Duodenal mucosa (tissue), 2 donors: ENCODE data around the gene PRRG3.

ENCODE experiments used
- H3K27ac ChIP-seq: one replicate; pipeline ENCODE4 v1.7.0; 2013; ENCODE audit warnings: low read depth, low read length
- H3K27me3 ChIP-seq, 2 donors: one replicate each; pipeline ENCODE4 v1.7.0; 2013; ENCODE audit warnings: low read length in 2 of 2, control low read depth in 1 of 2; ENCODE audit not compliant: insufficient read depth in 2 of 2, control insufficient read depth in 1 of 2
- H3K36me3 ChIP-seq, 2 donors: one replicate each; pipeline ENCODE4 v1.7.0; 2013; ENCODE audit warnings: low read length in 2 of 2, control low read depth in 1 of 2; ENCODE audit not compliant: insufficient read depth in 2 of 2, control insufficient read depth in 1 of 2
- H3K4me1 ChIP-seq, 2 donors: one replicate each; pipeline ENCODE4 v1.7.0; 2013; ENCODE audit warnings: low read length in 2 of 2, control low read depth in 1 of 2; ENCODE audit not compliant: insufficient read depth in 2 of 2, control insufficient read depth in 1 of 2
- H3K4me3 ChIP-seq, 2 donors: one replicate each; pipeline ENCODE4 v1.7.0; 2013; ENCODE audit warnings: low read length in 2 of 2, low read depth in 1 of 2
- H3K9ac ChIP-seq, 2 donors: one replicate each; pipeline ENCODE4 v1.7.0; 2013; ENCODE audit warnings: low read length in 2 of 2, low read depth in 1 of 2
- H3K9me3 ChIP-seq, 2 donors: one replicate each; pipeline ENCODE4 v1.7.0; 2013; ENCODE audit warnings: low read length in 2 of 2, control low read depth in 1 of 2; ENCODE audit not compliant: control insufficient read depth in 1 of 2

PRRG3 gene

DNA sequence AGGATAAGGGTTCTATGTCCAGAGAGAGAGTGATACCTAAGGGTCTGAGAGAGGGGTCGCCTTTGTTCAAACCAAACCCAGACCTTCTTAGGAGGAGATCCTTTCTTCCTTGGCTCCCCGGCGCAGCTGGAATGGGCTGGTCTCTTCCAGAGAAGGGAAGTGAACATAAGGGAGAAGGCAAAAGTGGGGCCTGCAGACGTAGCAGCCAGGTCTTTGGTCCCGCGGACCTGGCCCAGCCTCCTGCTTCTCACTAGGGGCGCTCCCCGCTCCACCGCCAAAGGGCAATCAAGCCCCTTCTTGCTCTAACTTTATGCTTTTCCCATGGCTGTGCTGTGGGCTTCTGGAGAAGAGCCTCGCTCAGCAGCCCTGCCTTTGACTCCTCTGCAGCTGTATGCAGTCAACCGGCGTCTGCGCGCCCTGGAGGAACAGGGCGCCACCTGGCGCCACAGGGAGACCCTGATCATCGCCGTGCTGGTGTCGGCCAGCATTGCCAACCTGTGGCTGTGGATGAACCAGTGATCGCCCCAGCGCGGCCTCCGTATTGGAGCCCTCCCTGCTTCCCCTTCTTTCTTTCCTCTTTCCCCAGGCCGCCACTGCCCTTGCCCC, 27.1 kb downstream of the PRRG3 start:
- no peak overlapping the region for H3K9ac ChIP-seq

DNA sequence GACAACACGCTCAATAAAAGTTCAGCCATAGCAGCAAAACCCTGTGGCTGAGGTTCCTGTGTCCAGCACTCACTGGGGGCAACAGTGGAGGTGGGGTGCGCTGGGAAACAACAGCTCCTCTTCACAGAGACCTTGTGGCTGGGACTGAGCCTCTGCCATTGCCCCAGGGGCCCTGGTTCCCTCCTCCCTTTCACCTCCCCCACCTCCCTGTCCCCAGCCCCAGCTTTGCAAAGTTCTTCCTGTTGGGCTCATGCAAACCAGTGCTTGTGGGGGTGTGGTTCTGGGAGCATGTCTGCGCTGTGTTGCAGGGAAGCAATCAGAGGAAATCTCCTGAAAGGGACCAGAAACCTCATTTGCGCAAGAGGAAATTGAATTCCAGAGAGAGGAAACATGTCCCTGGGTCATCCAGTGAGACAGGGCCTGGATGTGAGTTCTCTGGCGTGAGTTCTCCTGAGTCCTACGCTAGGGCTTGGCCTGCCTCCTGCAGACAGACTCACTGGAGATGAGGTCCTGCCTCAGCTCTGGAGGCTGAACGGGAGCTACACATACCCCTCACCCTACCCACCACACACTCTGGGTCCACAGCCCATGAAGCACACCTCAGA, 28.0 kb downstream of the PRRG3 start:
- no peak overlapping the region for H3K27ac ChIP-seq
- H3K4me1 ChIP-seq: no peaks in the 10 kb centered on the region
- H3K27me3 ChIP-seq: no peaks in the 10 kb centered on the region

More for the DNA sequence above, 27.1 kb downstream of the PRRG3 start:
- H3K36me3 ChIP-seq: no peaks in the 10 kb centered on the region
- H3K27ac ChIP-seq: no peak overlapping the region
- no peaks in the 10 kb centered on the region for H3K4me1 ChIP-seq
- H3K9me3 ChIP-seq: no peaks in the 10 kb centered on the region
- H3K4me3 ChIP-seq: no peak overlapping the region
- H3K27me3 ChIP-seq: no peaks in the 10 kb centered on the region

DNA sequence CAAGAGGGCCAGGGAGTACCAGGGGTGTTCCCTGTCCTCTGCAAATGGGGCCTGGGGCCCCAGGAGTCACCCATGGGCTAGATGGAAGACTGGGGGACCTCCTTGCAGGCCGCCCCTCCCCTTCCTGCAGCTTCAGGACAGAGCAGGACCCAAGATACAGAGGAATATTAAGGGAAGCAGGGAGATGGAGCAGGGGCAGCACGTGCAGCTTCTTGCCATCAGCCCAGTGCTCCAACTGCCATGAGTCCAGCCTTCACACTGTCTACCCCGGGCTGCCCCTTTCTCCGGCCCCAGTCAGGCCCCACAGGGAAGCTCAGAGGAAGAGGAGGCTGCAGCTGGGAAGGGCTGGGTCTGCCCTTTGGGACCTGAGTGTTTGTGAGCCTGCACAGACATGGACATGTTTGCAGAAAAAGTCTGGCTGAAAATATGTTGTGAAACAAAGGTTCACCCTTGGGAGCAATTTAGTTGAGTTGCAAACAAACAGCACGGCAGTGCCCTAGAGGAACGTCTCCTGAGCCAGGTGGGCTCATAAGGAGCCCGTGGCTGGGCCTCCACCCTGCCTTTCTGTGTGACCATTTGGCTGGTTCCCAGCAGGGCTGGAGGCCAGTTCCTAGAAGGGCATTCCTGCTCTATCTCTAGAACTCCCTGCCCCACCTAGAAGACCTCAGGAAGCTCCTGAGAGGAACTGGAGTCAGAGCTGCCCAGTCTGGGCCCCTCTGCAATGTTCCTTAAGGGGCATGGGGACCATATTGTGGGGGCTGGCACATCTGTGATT, 29.5 kb downstream of the PRRG3 start:
- H3K4me3 ChIP-seq: no peak overlapping the region
- no peaks in the 10 kb centered on the region for H3K4me1 ChIP-seq
- no peaks in the 10 kb centered on the region for H3K27me3 ChIP-seq
- no peaks in the 10 kb centered on the region for H3K36me3 ChIP-seq
- H3K9me3 ChIP-seq: no peaks in the 10 kb centered on the region
- H3K27ac ChIP-seq: no peak overlapping the region
- no peak overlapping the region for H3K9ac ChIP-seq

More for the DNA sequence above, 28.0 kb downstream of the PRRG3 start:
- Histone ChIP-seq H3K9ac (no peak overlapping the region), H3K4me3 (no peak overlapping the region), H3K9me3 (no peaks in the 10 kb centered on the region), H3K36me3 (no peaks in the 10 kb centered on the region)

DNA sequence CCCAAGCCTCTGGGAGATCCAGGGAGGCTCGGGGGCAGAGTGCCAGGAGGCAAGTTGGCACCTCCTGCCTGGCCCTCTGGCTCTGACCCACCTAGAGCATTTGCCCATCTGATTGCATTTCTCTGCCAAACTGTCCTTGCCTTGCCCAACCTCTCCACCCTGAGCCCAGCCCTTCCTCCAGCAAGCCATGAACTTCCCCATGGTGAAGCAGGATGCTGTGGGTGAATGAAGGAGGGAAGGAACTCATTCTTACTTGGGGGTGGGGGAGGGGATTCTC, 30.0 kb downstream of the PRRG3 start:
- H3K9me3 ChIP-seq: no peaks in the 10 kb centered on the region
- H3K4me1 ChIP-seq: no peaks in the 10 kb centered on the region
- H3K27me3 ChIP-seq: no peaks in the 10 kb centered on the region
- no peak overlapping the region for H3K9ac ChIP-seq
- no peaks in the 10 kb centered on the region for H3K36me3 ChIP-seq
- no peak overlapping the region for H3K4me3 ChIP-seq
- no peak overlapping the region for H3K27ac ChIP-seq

DNA sequence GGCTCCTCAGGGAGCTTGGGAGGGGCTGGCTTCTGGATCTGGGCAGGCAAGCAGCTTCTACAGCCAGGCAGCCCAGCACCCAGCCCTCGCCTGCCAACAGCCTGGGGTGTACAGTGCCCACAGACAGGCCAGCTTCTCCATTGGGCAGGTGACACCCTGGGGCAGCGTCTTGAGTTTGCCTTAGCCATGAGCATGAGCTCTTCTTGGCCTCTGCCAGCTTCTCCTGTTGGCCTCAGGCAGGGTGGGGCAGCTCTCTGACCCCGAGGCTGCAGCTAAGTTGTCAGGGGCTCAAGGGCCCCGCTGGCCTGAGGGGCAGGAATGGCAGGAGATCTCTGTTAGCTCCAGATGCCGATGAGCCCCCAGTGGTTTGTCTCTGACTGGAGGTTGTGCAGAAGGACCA, 31.5 kb downstream of the PRRG3 start:
- no peaks in the 10 kb centered on the region for H3K9me3 ChIP-seq
- H3K4me3 ChIP-seq: no peak overlapping the region
- no peak overlapping the region for H3K9ac ChIP-seq
- no peaks in the 10 kb centered on the region for H3K27me3 ChIP-seq
- no peaks in the 10 kb centered on the region for H3K4me1 ChIP-seq
- H3K36me3 ChIP-seq: no peaks in the 10 kb centered on the region
- no peak overlapping the region for H3K27ac ChIP-seq

DNA sequence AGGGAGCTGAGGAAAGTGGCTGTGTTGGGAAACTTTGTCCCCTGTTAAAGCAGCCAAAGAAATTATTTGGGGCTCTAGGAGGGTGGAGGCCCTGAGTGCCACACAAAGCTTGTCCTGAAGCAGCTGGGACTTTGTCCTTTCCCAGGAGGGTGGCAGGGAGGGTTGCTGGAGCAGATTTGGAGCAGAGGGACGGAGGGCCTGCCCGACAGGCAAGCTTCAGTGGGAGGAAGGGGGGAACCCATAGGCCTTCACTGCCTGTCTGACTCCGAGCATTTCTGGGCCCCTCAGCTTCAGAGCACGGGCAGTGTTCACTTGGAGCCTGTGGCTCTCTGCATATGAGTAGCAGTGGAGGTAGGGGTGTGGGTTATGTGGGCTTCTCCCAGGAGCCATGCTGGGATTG, 32.1 kb downstream of the PRRG3 start:
- no peaks in the 10 kb centered on the region for H3K36me3 ChIP-seq
- H3K27ac ChIP-seq: no peak overlapping the region
- no peak overlapping the region for H3K9ac ChIP-seq
- H3K4me1 ChIP-seq: no peaks in the 10 kb centered on the region
- no peaks in the 10 kb centered on the region for H3K9me3 ChIP-seq
- H3K27me3 ChIP-seq: no peaks in the 10 kb centered on the region
- no peak overlapping the region for H3K4me3 ChIP-seq

DNA sequence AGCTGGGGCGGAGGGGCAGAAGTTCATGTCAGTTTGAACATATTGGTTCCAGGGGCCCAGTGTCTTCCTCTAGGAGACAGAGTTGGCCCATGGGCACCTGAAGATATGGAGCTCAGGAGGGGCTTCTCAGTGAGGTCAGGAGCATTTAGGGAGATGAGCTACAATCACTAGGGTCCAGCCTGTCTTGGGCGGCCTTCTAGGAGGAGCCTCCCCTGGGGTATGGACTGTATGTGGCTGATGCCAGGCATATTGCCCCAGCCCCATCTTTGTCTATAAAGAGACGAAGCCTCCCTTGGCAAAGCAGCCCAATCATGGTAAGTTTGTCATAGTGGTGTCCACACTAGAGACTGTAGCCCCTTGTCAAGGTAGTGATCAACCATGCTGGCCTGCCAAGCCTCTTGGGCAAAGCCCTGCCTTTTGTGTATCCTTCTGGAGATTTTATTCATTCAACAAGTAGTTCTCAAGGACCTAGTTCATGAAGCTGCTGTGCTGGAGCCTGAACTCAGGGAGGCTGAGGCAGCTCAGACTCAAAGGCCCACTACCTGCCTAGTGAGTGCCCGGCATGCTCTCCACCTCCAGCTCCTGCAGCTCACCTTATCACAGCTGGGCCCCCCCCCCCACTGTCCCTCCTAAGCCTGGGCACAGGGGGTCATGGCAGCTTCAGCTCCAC, 33.9 kb downstream of the PRRG3 start:
- no peak overlapping the region for H3K9ac ChIP-seq
- no peaks in the 10 kb centered on the region for H3K4me1 ChIP-seq
- no peak overlapping the region for H3K27ac ChIP-seq
- no peak overlapping the region for H3K4me3 ChIP-seq
- no peaks in the 10 kb centered on the region for H3K27me3 ChIP-seq
- H3K36me3 ChIP-seq: no peaks in the 10 kb centered on the region
- no peaks in the 10 kb centered on the region for H3K9me3 ChIP-seq

DNA sequence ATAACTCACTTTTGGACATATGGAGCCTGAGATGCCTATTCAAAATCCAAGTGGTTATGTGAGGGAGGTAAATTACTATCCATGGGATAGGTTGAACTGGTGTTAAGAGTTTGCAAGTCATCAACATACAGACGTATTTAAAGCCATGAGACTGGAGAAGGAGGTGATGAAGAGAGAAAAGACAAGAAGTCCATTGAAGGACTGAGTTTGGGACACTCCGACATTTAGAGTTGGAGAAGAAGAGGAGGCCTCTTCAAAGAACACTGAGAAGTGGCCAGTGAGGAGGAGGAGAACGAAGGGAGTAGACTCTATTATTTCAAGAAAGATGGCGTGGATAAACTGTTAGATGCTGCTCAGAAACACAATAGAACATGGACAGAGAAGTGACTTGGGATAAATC, 39.2 kb downstream of the PRRG3 start, which contains the start of gene CNGA2:
Gene CNGA2 (plus strand): TSS at position 301 of the 400 bp plus-strand sequence. CDS start 3,738 bp downstream, outside the sequence.
- H3K27ac ChIP-seq: no peak within 1 kb of the TSS
- H3K4me1 ChIP-seq: no peaks in the 10 kb centered on the region
- H3K9ac ChIP-seq: no peak within 1 kb of the TSS
- no peaks in the 10 kb centered on the region for H3K9me3 ChIP-seq
- no peaks in the 10 kb centered on the region for H3K27me3 ChIP-seq
- H3K4me3 ChIP-seq: no peak within 1 kb of the TSS
- H3K36me3 ChIP-seq: no peaks in the 10 kb centered on the region

DNA sequence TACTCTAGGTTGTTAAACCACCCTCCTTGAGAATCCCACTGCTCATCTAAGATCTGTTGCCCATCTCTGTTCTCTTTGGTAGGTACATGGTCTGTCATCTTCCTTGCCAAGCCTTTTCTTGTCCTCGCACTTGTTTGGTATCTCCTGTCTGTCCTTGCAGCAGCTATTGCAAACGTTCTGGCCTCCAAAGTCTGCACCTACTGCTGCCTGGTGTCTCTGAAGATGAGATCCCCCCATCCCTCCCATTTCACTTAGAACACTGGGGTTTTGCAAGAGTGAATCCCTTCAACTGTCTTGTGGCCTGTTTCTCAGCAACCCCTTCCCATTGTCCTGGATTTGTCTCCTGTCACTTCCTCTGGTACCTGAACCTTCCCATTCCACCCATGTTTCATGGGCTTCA, 40.0 kb downstream of the PRRG3 start:
- no peak overlapping the region for H3K4me3 ChIP-seq
- H3K27me3 ChIP-seq: no peaks in the 10 kb centered on the region
- no peaks in the 10 kb centered on the region for H3K36me3 ChIP-seq
- no peak overlapping the region for H3K27ac ChIP-seq
- H3K9me3 ChIP-seq: no peaks in the 10 kb centered on the region
- H3K4me1 ChIP-seq: no peaks in the 10 kb centered on the region
- H3K9ac ChIP-seq: no peak overlapping the region

DNA sequence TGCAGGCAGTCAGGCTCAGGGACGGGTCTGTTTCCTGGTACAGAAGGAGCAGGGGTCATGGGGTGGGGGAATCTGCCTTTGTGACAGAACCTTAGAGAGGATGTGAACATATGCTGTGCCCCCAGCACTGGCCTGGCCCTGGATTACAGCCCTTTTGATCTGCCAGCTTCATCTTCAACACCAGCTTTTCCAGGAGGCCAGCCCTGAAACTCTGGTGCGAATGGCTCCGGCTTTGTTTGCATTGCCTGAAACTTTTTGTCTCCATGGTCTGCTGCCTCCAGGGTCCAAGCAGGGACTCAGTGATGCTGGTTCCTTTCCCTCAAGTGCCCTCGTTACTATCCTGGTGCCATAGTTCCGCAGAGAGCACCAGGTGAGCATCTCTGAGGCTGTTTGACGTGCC, 41.4 kb downstream of the PRRG3 start:
- Histone ChIP-seq H3K36me3 (no peaks in the 10 kb centered on the region), H3K9me3 (no peaks in the 10 kb centered on the region), H3K9ac (no peak overlapping the region), H3K4me1 (no peaks in the 10 kb centered on the region), H3K4me3 (no peak overlapping the region), H3K27ac (no peak overlapping the region), H3K27me3 (no peaks in the 10 kb centered on the region)
